ENCODE data around the gene SH3TC1.

- TF ChIP-seq CTCF (IDR thresholded peaks at IDR 0.05; ENCODE audit: insufficient read depth, low read depth, low read length) (no peak), EZH2 (IDR thresholded peaks at IDR 0.05; ENCODE audit: insufficient read depth, low read length) (no peak)
Observed at GRCh38 chr4:8202108-8203051, 3.3 kb downstream of the SH3TC1 start.
